ENCODE results near the gene ZSCAN21. TPM values are rescaled to one million over a fixed set of nuclear protein-coding genes. Genes with fewer than 3 reads are reported as not detected.

Gene ZSCAN21
- total and polyA plus RNA-seq, 2 donors (not counting 3 experiments of a cell fraction or from before 2014, with no cell fraction given): 7.4 to 7.7 TPM

DNA sequence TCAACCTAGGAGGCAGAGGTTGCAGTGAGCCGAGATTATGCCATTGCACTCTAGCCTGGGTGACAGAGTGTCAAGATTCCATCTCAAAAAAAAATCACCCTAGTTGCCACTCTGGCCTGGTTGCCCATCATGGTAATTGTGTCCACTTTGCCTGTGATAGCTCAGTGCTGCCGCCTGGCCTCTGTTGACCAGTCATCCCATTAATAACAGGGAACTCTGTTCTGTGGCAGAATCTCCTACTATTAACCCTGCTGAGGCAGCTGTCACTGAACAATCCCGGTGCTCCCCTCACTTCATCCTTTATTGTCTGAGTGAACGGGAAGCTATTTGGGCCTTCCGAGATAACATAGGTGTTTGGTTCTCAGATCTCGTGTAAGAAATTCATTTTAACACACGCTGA is 17.4 kb downstream of the ZSCAN21 start:
- Histone ChIP-seq H3K36me3 (ENCODE audit: control insufficient read depth in 2 of 2, extremely low read depth in 1 of 2, insufficient read depth in 2 of 2, low read length in 2 of 2) (peaks cover 25 to 36% of the 10 kb centered on the region in 2 experiments), H2AFZ (ENCODE audit: low read depth, low read length) (no peak overlapping the region), H3K9me1 (replicated peaks; ENCODE audit: control insufficient read depth, extremely low read depth, insufficient read depth, low read length) (no peaks in the 10 kb centered on the region), H3K4me3 (replicated peaks in 1 of 3; ENCODE audit: insufficient read depth in 1 of 3, low read depth in 1 of 3, low read length in 3 of 3) (no peak overlapping the region), H3K79me2 (ENCODE audit: control insufficient read depth, insufficient read depth, low read length) (no peaks in the 10 kb centered on the region), H3K27ac (ENCODE audit: insufficient read depth, low read depth, low read length) (no peak overlapping the region), H3K9me3 (replicated peaks; ENCODE audit: control insufficient read depth, insufficient read depth, low read length) (peaks cover 18% of the 10 kb centered on the region), H3K27me3 (ENCODE audit: control insufficient read depth in 2 of 2, insufficient read depth in 2 of 2, low read length in 2 of 2) (no peaks in the 10 kb centered on the region), H3K4me1 (ENCODE audit: control insufficient read depth, extremely low read depth, insufficient read depth, low read length) (no peaks in the 10 kb centered on the region), H3K9ac (replicated peaks; ENCODE audit: extremely low read depth, insufficient read depth, low read length) (no peak overlapping the region), H4K20me1 (replicated peaks; ENCODE audit: control insufficient read depth, extremely low read depth, insufficient read depth, low read length) (no peaks in the 10 kb centered on the region), H3K4me2 (ENCODE audit: insufficient read depth, low read length) (no peak overlapping the region)
- dilution Hi-C loops (cut with MboI; ENCODE audit: extremely low pct_ligation_motif_present, low sequenced_read_pairs): no loop called here
- no TSS peak for BruUV-seq (replicated peaks)
- DNase-seq (ENCODE audit: low read depth, low spot score) (no peak), FAIRE-seq (no peak)
- intact Hi-C loops (cut with micrococcal nuclease): no loop called here
- TF ChIP-seq EZH2 (IDR thresholded peaks at IDR 0.05; ENCODE audit: borderline replicate concordance, low read depth, low read length, severe bottlenecking): no peak
- CTCF ChIA-PET: no interaction called here
- POLR2A ChIA-PET: no interaction called here

DNA sequence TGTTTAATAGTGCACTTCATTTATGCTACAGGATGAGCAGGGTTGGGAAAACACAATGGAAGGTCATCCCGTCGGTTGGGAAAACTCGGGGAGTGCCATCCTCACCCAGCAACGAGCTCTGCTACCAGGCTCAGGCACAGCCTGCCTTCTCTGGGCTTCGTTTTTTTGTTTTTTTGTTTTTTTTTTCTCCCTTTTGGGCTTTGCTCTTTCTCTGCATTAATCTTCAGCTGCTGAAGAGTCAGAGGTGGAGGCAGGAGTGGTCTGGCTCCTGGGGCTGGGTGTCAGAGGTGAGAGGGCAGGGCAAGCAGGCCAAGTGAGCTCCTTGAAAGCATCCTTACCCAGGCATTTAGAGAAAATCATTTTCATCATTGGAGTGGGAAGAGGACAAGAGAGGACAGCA is 20.4 kb downstream of the ZSCAN21 start:
- FAIRE-seq: no peak
- ChIA-PET POLR2A (interaction anchor here (0.6 to 0.7 kb wide), 2 partner anchors 11 to 31 kb away, joined by 3 read pairs; no protein-coding TSS in a partner anchor), CTCF (no interaction called here)
- intact Hi-C loops (cut with micrococcal nuclease) (no loop called here), dilution Hi-C loops (cut with MboI; ENCODE audit: extremely low pct_ligation_motif_present, low sequenced_read_pairs) (no loop called here)
- Histone ChIP-seq H3K27ac (ENCODE audit: insufficient read depth, low read depth, low read length) (no peak overlapping the region), H3K4me2 (ENCODE audit: insufficient read depth, low read length) (no peak overlapping the region), H3K9me1 (replicated peaks; ENCODE audit: control insufficient read depth, extremely low read depth, insufficient read depth, low read length) (no peaks in the 10 kb centered on the region), H3K9me3 (replicated peaks; ENCODE audit: control insufficient read depth, insufficient read depth, low read length) (peaks cover 26% of the 10 kb centered on the region), H2AFZ (ENCODE audit: low read depth, low read length) (no peak overlapping the region), H4K20me1 (replicated peaks; ENCODE audit: control insufficient read depth, extremely low read depth, insufficient read depth, low read length) (no peaks in the 10 kb centered on the region), H3K9ac (replicated peaks; ENCODE audit: extremely low read depth, insufficient read depth, low read length) (no peak overlapping the region), H3K36me3 (ENCODE audit: control insufficient read depth in 2 of 2, extremely low read depth in 1 of 2, insufficient read depth in 2 of 2, low read length in 2 of 2) (peaks cover 37 to 43% of the 10 kb centered on the region in 2 experiments), H3K27me3 (ENCODE audit: control insufficient read depth in 2 of 2, insufficient read depth in 2 of 2, low read length in 2 of 2) (no peaks in the 10 kb centered on the region), H3K4me3 (replicated peaks in 1 of 3; ENCODE audit: insufficient read depth in 1 of 3, low read depth in 1 of 3, low read length in 3 of 3) (no peak overlapping the region), H3K79me2 (ENCODE audit: control insufficient read depth, insufficient read depth, low read length) (no peaks in the 10 kb centered on the region), H3K4me1 (ENCODE audit: control insufficient read depth, extremely low read depth, insufficient read depth, low read length) (no peaks in the 10 kb centered on the region)
- TF ChIP-seq GATA2 (IDR thresholded peaks at IDR 0.05; ENCODE audit: insufficient read depth, insufficient read length, low read depth, low read length) (no peak), MYC (IDR thresholded peaks at IDR 0.05; ENCODE audit: low read depth, low read length) (no peak), JUN (IDR thresholded peaks at IDR 0.05; ENCODE audit: borderline replicate concordance, insufficient read depth, insufficient read length, low read depth) (no peak), POLR2A (IDR thresholded peaks at IDR 0.05; ENCODE audit: low read depth, low read length) (no peak), POLR2AphosphoS5 (IDR thresholded peaks at IDR 0.05; ENCODE audit: insufficient read depth, low read depth, low read length) (no peak), FOS (IDR thresholded peaks at IDR 0.05; ENCODE audit: borderline replicate concordance, insufficient read depth, low read length) (no peak), EZH2 (IDR thresholded peaks at IDR 0.05; ENCODE audit: borderline replicate concordance, low read depth, low read length, severe bottlenecking) (no peak)
- TF ChIP-seq, protein P1, sequence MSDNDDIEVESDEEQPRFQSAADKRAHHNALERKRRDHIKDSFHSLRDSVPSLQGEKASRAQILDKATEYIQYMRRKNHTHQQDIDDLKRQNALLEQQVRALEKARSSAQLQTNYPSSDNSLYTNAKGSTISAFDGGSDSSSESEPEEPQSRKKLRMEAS (IDR thresholded peaks at IDR 0.05; ENCODE audit: insufficient read depth, insufficient read length): no peak
- TF ChIP-seq, protein P2, sequence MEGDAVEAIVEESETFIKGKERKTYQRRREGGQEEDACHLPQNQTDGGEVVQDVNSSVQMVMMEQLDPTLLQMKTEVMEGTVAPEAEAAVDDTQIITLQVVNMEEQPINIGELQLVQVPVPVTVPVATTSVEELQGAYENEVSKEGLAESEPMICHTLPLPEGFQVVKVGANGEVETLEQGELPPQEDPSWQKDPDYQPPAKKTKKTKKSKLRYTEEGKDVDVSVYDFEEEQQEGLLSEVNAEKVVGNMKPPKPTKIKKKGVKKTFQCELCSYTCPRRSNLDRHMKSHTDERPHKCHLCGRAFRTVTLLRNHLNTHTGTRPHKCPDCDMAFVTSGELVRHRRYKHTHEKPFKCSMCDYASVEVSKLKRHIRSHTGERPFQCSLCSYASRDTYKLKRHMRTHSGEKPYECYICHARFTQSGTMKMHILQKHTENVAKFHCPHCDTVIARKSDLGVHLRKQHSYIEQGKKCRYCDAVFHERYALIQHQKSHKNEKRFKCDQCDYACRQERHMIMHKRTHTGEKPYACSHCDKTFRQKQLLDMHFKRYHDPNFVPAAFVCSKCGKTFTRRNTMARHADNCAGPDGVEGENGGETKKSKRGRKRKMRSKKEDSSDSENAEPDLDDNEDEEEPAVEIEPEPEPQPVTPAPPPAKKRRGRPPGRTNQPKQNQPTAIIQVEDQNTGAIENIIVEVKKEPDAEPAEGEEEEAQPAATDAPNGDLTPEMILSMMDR (IDR thresholded peaks at IDR 0.05; ENCODE audit: extremely low read depth in 1 of 2, insufficient read depth in 1 of 2, low read depth in 1 of 2, low read length in 2 of 2): no peak
- BruUV-seq (replicated peaks): no TSS peak
- no peak for DNase-seq (ENCODE audit: low read depth, low spot score)
